GM21528 (cell line): ENCODE measurements around the gene SBK1.

Source experiments
- ATAC-seq: cut with Tn5 transposase; IDR thresholded peaks from one replicate; pipeline ENCODE4 v1.9.1; 2021; ENCODE audit warnings: mild to moderate bottlenecking, moderate library complexity; ENCODE audit not compliant: unreplicated experiment, low FRiP score

SBK1 gene

DNA sequence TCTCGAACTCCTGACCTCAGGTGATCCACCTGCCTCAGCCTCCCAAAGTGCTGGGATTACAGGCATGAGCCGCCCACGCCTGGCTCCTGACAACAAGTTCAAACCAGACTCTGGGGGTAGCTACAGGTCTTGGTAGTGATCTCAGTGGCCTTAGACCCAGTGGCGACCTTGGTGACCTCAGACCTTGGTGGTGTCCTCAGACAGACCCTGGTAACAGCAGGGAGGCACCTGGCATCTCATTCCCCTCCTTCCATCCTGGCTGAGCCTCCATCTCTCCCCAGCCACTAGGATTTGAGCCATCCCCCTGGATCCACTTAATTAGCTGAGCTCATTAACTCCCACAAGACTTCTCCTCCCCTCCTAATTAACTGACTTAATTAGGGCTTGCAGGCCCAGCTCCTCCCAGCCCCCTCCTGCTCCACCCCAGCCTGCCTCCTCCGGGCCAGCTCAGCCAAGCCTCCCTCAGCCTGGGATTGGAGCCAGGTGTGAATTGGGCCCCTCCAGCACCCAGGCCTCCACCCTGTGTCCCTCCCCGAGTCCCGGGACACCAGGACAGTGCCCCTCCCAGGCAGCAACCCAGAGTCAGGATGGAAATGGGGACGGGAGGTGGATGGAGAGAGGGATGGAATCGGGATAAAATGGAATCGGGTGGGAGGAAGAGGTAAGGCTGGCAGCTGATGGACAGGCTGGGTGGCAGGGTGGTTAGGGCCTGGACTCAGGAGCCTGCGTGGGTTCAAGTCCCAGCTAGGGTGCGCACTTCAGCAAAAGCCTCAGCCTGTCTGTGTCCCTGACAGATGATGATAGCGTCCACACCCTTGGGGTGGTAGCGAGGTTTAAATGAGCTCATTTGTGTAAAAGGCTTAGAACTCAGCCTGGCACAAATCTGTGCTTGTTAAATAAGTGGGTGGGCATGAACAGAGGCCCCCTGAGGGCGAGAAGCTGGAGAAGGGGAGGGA, 11.2 kb upstream of the SBK1 start:
- ATAC-seq, result no peak

GRCh38 chr16:28282045-28282444, 10.3 kb upstream of the SBK1 start:
- ATAC-seq, result no peak

DNA sequence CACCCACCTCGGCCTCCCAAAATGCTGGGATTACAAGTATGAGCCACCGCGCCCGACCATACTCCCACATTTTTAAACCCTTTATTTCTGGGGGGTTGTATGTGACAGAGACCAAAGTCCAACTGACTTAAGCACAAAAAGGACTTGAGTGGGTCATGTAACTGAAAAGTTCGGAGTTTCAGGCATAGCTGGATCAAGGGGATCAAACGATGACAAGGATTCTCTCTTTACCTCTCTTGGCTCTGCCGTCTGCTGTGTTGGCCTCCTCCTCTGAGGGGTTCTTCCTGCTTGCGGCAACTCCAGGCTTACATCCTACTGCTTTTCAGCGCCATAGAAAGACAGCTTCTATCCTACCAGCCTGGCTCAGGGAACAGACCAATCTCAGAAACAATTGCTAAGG, 9.2 kb upstream of the SBK1 start:
- no peak for ATAC-seq

GRCh38 chr16:28283798-28284577, 8.3 kb upstream of the SBK1 start:
- no peak for ATAC-seq

- ATAC-seq, result no peak
These were observed 6.7 kb upstream of the SBK1 start for GRCh38 chr16:28285649-28286048.

- ATAC-seq, result no peak
These were observed 4.2 kb upstream of the SBK1 start for GRCh38 chr16:28288114-28288513.

GRCh38 chr16:28289048-28289447, 3.3 kb upstream of the SBK1 start:
- no peak for ATAC-seq

- ATAC-seq, result no peak
These were observed 2.1 kb upstream of the SBK1 start for GRCh38 chr16:28289939-28290858.

GRCh38 chr16:28290859-28291254, 1.5 kb upstream of the SBK1 start:
- ATAC-seq, result no peak

DNA sequence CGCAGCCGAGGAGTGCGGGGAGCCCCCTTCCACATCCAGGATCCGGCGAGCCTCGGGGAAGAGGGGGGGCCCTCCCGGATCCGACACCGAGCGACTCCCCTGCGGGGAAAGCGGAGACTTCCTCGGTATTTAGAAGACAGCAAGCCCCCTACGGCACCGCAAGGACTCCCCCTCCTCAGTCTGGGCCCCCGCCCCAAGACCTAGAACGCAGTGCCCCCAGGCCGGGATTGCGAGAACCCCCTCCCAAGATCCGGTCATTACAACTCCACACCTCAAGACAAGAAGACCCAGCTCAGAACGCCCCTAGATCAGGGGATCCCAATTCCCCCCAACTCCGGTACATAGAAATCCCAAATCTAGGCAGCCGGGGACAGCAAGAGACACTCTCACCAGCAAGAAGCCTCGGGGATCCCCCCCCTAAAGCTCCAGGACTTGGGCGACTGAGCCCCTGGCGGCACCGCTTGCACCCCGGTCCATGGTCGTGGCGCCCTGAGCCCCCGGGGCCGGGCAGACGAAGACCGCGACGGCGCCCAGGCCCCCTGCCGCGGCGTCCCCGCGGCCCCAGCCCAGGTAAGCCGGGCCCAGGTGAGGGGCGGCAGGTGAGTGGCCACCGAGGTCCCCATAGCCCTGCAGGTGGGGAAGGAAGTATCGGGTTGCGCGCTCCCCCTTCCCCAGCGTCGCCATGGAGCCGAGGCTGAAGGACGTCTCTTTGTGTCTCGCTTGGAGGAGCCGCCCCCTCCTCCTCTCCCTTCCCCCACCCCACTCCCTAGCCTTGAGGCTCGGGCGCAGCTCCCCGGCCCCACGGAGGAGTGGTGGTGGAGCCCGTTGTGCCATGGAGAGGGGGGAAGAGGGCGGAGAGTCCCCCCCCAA, 641 bp downstream of the SBK1 start:
- ATAC-seq, result no peak

- ATAC-seq, result no peak
These were observed 1.3 kb downstream of the SBK1 start for GRCh38 chr16:28293601-28293960.

DNA sequence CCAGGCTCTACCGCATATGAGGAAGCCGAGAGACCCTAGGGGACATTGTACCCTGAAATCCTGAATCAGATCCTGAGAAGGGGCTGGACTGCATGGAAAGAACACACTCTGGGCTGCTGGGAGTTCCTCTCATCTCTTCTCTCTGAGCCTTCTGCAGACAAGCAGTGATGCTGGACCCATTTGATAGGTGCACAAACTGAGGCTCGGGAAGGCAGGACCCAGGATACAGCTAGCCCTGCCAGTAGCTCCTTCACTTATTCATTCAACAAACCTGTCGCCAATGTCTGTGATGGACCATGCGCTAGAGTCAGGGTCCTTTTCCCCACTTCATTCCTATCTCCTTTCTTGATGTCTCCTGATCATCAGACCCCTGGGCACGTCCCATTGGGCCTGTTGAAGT, 1.9 kb downstream of the SBK1 start:
- ATAC-seq, result no peak

DNA sequence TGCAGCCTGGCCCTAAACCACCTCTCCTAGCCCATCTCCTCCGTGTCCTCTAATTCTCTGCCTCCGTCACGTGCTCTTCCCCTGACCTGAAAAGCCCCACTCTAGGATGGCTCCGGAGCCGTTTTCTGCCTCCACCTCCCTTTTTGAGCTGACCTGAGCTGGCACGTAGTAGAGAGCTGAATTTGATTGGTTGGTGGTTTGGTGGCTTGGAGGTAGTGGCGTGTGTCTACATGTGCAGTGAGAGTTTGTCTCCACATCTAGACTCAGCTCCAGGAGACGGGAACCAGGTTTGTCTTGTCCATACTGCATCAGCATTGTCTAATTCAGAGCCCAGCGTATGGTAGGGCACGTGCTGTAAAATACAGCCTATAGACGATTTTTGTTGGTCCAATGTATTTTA, 3.0 kb downstream of the SBK1 start:
- no peak for ATAC-seq

DNA sequence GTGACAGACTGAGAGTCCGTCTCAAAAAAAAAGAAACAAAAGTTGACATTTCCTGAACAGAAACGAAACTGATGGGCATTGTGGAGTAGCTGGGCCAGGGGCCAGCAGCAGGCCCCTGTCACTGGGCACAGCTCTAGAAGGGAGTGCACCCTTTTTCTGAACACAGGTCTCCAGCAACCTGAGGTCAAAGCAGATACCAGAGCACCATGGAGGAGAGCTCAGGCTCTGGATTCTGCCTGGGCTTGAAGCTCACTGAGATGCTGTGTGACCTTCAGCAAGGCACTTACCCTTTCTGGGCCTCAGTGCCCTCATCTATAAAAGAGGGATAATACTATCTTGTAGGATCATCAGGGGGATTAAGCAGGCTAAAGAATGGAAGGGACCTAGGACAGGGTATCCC, 5.0 kb downstream of the SBK1 start:
- ATAC-seq, result no peak

- no peak for ATAC-seq
These were observed 5.6 kb downstream of the SBK1 start for GRCh38 chr16:28297784-28298510.

GRCh38 chr16:28298511-28298878, 6.2 kb downstream of the SBK1 start:
- ATAC-seq, result no peak

GRCh38 chr16:28300327-28300726, 8.0 kb downstream of the SBK1 start:
- no peak for ATAC-seq

GRCh38 chr16:28301154-28301553, 8.8 kb downstream of the SBK1 start:
- no peak for ATAC-seq

DNA sequence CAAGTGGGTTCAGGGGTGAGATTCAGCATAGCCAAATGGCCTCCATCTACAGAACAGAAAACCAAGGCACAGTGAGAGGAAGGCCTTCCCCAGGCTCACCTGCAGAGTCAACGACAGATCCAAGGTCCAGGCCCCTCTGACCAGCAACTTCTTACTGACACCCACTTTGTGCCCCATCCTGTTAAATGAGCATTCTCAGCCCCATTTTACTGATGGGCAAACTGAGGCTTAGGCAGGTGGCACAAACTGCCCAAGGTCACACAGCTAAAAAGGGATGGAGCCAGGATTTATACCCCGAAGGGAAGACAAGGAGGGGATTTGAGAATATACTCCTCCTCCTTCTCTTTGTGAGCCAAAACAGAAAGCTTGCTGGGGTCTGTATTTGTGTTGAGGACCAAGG, 9.3 kb downstream of the SBK1 start:
- ATAC-seq, result no peak
